ENCODE results near the gene IZUMO4.
"Not testable (repeated sequence)": the region's sequence is repeated elsewhere in the genome, so short reads cannot be mapped to it uniquely, and the experiment has no call there.

IZUMO4 gene

DNA sequence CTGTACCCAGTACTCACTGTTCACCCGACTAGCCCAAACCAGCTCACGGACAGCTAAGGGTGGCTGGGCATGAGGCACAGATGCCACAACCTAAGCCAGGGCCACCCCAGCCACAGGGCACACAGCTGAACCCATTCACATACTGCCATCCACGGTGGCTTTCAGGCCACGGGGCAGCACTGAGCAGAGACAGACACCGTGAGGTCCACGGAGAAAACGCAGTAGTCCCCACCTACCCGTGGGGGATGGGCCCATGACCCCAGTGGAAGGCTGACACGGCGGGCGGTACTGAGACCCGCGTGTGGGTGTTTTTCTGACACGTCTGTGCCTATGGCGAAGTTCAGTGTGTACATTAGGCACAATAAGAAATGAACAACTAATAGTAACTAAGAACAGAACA is 25.5 kb downstream of the IZUMO4 start:
- no peak for DNase-seq (ENCODE audit: low read depth in 2 of 2, low spot score in 1 of 2)

DNA sequence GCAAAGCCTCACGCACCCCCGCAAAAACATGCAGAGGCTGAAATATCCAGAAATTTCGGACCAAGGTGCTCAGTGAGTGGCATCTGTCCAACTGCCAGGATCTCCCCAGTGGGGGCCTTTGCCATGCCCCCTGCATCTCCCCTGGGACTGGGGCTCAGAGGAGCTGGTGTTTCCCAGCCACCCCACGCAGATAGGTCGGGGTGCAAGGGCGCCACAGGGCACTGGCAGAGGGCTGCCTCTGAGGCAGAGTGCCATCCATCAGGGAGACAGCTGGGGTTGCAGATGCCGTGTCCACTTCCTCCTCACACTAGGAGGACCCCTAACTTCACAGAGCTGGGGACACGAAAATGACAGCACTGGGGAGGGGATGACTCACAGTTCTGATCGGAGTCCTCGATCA is 26.3 kb downstream of the IZUMO4 start:
- DNase-seq (ENCODE audit: low read depth in 2 of 2, low spot score in 1 of 2): no peak

GRCh38 chr19:2123682-2124387 is 27.1 kb downstream of the IZUMO4 start:
- no peak for DNase-seq (ENCODE audit: low read depth in 2 of 2, low spot score in 1 of 2)

- DNase-seq (ENCODE audit: low read depth in 2 of 2, low spot score in 1 of 2): no peak
Measured at GRCh38 chr19:2126879-2127518, 30.3 kb downstream of the IZUMO4 start.

- DNase-seq (ENCODE audit: low read depth in 2 of 2, low spot score in 1 of 2): no peak
Measured at GRCh38 chr19:2127758-2128157, 31.0 kb downstream of the IZUMO4 start.

DNA sequence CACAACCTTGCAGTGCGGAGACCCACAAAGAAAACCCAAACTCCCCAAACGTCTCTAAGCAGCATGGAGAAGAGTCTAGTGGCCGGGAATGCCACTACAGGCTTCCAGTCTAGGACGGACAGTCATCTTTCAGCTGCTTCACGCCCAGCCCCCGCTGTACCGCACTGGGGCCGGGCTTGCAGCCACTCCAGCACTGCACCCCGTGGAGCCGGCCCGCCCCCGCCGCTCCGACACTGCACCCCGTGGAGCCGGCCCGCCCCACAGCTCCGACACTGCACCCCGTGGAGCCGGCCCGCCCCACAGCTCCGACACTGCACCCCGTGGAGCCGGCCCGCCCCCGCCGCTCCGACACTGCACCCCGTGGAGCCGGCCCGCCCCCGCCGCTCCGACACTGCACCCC is 31.5 kb downstream of the IZUMO4 start:
- DNase-seq (ENCODE audit: low read depth in 2 of 2, low spot score in 1 of 2): not testable (repeated sequence)

GRCh38 chr19:2129022-2129421 is 32.3 kb downstream of the IZUMO4 start:
- no peak for DNase-seq (ENCODE audit: low read depth in 2 of 2, low spot score in 1 of 2)

DNA sequence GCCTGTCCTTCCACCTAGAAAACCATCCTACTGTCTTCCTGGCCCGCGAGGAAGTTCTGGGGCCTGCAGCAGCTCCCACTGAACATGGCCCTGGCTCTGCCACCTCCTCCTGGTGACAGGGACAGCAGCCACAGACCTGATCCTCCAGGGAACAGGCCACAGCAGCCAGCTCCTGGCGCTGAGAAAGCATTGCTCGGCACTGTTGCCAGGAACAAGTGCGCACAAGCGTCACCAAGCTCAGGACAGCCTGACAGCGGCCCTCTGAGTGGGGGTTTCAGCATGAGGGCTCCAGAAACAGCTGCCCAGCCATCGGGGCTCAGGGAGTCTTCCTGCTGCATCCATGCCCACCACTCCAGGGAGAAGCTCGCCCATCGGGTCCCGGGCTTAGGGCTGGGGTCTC is 32.8 kb downstream of the IZUMO4 start:
- DNase-seq (ENCODE audit: low read depth in 2 of 2, low spot score in 1 of 2): no peak

DNA sequence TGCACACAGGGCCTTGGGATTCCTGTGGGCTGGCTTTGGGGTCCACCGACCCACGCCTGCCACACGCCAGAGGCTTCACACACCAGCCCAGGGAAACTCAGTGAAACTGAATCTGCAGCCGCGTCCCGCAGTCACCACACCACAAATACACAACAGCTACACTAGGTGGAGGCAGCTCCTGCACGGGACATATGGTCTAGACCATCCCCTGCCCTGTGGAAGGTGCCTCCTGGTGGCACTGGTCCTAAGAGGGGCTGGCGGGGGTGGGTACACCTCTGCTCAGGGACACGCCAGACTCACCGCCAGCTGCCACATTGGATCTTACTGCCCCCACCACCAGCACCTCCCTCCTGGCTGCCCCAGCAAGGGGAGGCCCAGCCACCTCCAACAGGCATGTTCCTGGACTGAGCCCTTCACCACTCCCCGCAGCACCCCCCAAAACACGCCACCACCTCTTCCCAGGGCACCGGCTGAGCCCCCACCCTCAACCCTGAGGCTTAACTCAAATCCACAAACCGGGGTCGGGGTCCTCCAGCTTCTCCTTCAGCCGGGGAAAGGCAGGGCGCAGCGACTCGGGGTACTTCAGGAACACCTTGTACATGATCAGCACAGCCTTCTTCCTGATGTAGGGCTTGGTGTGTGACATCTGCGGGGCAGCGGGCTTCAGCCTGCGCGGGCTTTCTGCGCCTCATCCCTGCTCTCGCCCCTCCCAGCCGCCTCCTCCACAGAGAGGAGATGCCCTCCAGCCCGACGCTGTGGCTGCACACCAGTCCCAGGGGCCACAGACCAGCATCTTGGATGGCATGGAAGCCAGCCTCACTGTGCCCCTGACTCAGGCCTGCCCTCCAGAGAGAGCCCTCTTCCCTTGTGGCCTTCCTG is 33.4 kb downstream of the IZUMO4 start:
- DNase-seq (ENCODE audit: low read depth in 2 of 2, low spot score in 1 of 2): no peak

GRCh38 chr19:2131012-2131975 is 34.6 kb downstream of the IZUMO4 start:
- DNase-seq (ENCODE audit: low read depth in 2 of 2, low spot score in 1 of 2): not testable (repeated sequence)

GRCh38 chr19:2132191-2132590 is 35.5 kb downstream of the IZUMO4 start:
- DNase-seq (ENCODE audit: low read depth in 2 of 2, low spot score in 1 of 2): no peak

GRCh38 chr19:2132731-2133490 is 36.2 kb downstream of the IZUMO4 start:
- no peak for DNase-seq (ENCODE audit: low read depth in 2 of 2, low spot score in 1 of 2)

DNA sequence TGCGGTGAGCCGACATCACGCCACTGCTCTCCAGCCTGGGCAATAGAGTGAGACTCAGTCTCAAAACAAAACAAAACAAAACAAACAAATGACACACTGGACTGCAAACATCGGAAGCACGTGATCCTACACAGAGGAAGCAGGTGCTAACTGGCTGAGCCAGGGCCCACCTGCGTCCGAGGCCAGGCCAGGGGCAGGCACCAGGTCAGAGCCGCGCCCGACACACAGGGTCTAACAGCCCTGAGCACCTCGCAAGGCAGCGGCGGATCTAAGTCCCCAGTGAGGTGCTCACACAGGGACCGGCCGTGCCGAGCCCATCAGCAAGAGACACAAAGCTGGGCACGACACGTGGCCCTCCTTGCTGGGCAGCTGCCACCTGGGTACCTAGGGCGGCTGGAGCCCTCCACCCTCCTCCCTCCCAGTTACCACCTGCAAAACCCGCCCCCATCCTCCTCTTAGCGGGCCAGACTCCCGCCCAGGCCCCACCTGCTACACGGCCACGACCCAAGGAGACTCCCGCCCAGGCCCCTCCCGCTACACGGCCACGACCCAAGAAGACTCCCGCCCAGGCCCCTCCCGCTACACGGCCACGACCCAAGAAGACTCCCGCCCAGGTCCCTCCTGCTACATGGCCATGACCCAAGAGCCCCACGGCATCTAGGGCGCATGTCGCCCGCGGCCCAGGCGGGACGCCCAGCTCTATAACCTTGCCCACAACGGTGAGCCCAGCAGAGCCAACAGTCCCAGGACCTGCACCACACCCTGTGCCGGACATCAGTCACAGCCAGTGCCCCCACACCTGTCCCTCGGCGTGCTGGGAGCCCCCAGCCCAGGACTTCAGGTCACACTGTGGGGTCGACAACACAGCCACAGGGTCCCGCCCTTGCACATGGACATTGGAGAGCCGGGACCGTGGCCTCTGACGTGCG is 39.0 kb downstream of the IZUMO4 start:
- no peak for DNase-seq (ENCODE audit: low read depth in 2 of 2, low spot score in 1 of 2)

- DNase-seq (ENCODE audit: low read depth in 2 of 2, low spot score in 1 of 2): no peak
Measured at GRCh38 chr19:2136796-2137195, 40.1 kb downstream of the IZUMO4 start.

- DNase-seq (ENCODE audit: low read depth in 2 of 2, low spot score in 1 of 2): no peak
Measured at GRCh38 chr19:2138061-2138728, 41.5 kb downstream of the IZUMO4 start.

DNA sequence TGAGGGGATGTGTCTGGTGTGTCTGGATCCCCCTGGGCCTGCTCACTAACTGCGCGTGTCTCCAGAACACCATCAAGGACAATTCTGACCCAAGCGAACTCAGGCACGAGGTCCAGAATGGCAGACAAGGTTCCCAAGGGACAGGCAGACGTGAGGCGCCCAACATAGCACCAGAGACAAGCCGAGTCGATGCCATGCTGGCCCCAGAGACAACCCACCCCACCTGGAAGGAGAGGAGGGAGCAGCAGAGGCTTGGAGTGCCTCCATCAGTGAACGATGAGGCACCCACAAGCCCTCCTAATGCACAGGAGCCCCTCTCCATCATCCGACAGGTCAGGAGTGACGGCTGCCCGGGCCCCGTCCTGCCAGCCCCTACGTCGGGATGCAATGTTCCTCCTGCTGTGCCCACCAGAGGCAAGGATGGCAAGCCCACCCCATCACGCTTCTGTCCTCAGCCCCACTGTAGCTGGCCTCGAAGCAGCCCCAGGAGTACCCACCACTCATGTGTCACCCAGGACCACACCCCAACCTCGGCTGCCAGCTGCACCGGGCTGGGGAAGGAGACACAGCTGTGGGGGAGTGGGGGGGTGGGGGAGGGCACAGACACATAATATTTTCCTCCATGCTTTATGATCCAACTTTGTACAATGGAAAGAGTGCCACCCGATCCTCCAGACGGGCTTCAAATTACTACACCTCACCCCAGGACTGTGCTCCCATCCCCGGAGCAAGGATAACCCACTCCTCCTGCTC is 42.8 kb downstream of the IZUMO4 start:
- DNase-seq (ENCODE audit: low read depth in 2 of 2, low spot score in 1 of 2): no peak

- DNase-seq (ENCODE audit: low read depth in 2 of 2, low spot score in 1 of 2): no peak
Measured at GRCh38 chr19:2140138-2140569, 43.4 kb downstream of the IZUMO4 start.
